ENCODE results near the gene RAI1. TPM values are rescaled to one million over a fixed set of nuclear protein-coding genes. Genes with fewer than 3 reads are reported as not detected.

The RAI1 gene
- total RNA-seq, 1 donor from 2014 or later, result 38.1 TPM

DNA sequence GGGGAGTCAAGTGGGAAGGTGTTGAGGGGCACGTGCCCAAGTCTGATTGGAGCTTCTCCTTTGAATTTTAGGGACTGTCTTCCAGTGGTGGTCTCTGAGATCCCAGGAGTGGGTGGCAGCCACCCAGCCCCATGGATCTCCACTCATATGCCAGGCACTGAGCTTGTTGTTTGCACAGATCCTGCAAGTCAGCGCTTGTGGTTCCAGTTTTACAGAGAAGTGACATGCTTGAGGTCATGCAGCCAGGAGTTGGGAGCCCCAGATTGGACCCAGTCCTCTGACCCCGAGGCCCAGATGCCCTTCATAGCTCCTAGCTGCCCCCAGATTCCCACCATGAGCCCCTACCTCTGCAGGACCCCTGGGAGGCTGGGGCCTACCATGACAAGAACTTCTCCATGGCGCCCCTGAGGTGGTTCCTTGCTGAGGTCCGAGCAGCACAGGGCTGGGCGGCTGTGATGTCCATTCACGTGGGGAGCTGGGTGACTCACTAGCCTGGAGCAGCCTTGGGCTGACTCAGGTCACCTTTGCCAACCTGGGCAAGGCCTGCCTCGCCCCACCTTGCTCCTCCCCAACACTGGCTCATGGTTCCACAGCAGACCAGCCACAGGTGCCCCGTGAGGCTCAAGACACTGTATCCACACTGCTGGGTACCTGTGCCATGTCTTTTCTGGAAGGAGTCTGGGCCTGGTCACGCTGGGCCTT lies 47.4 kb downstream of the RAI1 start:
- TF ChIP-seq, protein P1, sequence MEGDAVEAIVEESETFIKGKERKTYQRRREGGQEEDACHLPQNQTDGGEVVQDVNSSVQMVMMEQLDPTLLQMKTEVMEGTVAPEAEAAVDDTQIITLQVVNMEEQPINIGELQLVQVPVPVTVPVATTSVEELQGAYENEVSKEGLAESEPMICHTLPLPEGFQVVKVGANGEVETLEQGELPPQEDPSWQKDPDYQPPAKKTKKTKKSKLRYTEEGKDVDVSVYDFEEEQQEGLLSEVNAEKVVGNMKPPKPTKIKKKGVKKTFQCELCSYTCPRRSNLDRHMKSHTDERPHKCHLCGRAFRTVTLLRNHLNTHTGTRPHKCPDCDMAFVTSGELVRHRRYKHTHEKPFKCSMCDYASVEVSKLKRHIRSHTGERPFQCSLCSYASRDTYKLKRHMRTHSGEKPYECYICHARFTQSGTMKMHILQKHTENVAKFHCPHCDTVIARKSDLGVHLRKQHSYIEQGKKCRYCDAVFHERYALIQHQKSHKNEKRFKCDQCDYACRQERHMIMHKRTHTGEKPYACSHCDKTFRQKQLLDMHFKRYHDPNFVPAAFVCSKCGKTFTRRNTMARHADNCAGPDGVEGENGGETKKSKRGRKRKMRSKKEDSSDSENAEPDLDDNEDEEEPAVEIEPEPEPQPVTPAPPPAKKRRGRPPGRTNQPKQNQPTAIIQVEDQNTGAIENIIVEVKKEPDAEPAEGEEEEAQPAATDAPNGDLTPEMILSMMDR (IDR thresholded peaks at IDR 0.05), result no peak
- no peaks in the 10 kb centered on the region for H3K36me3 ChIP-seq
- H3K4me3 ChIP-seq, result no peak overlapping the region
- no peaks in the 10 kb centered on the region for H3K27me3 ChIP-seq
- intact Hi-C loops (cut with DNase I), result no loop called here
- peaks cover 45% of the 10 kb centered on the region for H3K4me1 ChIP-seq
- no peaks in the 10 kb centered on the region for H3K9me3 ChIP-seq
- DNase-seq (no peak), ATAC-seq (peak; percentile 52)
- H3K27ac ChIP-seq, result no peak overlapping the region

DNA sequence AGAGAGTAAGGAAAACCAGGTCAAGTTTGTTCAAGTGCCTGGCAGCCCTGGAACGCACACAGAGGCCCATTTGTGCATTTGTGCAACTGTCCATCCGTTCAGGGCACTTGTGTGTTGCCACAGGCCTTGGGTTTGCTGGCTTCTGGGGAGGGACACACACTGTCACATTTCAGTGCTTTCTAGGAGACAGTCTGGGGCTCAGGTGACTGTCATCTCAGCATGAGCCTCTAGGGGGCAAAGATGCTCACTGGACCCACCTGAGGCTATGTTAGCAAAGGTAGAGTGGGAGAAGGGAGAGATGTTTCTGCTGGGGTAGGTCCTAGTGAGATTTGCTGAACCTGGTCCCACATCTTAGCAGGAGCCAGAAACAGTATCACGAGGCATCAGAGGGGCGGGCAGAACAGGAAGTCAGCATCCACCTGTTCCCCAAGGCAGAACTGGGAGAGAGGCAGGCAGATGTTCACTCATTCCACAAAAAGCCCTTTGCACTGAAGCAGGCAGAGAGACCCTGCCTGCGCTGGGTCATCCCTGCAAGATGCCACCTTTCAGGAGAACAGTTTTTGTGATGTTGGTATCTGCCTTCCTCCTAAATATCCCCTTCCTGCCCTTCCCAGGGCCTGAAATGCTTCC lies 48.5 kb downstream of the RAI1 start:
- peak; percentile 66 for ATAC-seq
- no peaks in the 10 kb centered on the region for H3K9me3 ChIP-seq
- peaks cover 37% of the 10 kb centered on the region for H3K4me1 ChIP-seq
- no peak overlapping the region for H3K27ac ChIP-seq
- intact Hi-C loops (cut with DNase I), result no loop called here
- H3K27me3 ChIP-seq, result no peaks in the 10 kb centered on the region
- no peaks in the 10 kb centered on the region for H3K36me3 ChIP-seq
- H3K4me3 ChIP-seq, result no peak overlapping the region
- no peak for DNase-seq
- TF ChIP-seq, protein P1 (IDR thresholded peaks at IDR 0.05), result peak; percentile 51

DNA sequence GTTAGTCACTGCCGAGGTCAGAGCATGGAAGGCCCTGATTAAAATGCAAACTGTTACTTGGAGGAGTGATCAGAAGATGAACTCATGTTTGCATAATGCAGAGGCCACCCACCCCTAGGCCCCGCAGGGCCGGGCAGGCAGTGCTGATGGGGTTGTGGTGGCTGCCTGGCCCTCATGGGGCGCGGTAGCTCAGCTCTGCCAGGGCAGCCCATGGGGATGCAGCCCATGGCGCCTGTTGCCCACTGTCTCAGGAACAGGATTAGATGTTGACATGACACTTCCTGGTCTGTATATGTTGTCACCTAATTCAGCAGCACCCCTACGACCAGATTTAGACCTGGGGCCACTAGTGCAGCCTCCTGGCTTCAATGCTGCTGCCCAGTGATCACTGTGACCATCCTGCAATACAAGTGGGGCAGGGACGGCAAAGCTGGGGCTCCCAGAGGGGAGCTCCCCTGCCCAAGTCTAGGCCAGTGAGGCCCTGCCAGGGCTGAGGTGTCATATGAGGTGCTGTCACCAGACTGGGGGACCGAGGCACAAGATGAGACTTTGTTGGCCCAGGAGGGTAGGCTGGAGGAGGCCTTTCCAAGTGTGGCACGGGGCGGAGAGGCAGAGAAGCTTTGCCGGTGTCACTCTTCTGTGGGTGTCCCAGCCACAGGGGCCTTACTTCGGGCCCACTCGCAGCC lies 49.1 kb downstream of the RAI1 start:
- ATAC-seq (no peak), DNase-seq (no peak)
- Histone ChIP-seq H3K9me3 (no peaks in the 10 kb centered on the region), H3K36me3 (no peaks in the 10 kb centered on the region), H3K4me3 (no peak overlapping the region), H3K4me1 (peaks cover 32% of the 10 kb centered on the region), H3K27ac (no peak overlapping the region), H3K27me3 (no peaks in the 10 kb centered on the region)
- intact Hi-C loops (cut with DNase I), result no loop called here
- TF ChIP-seq, protein P1 (IDR thresholded peaks at IDR 0.05), result no peak

DNA sequence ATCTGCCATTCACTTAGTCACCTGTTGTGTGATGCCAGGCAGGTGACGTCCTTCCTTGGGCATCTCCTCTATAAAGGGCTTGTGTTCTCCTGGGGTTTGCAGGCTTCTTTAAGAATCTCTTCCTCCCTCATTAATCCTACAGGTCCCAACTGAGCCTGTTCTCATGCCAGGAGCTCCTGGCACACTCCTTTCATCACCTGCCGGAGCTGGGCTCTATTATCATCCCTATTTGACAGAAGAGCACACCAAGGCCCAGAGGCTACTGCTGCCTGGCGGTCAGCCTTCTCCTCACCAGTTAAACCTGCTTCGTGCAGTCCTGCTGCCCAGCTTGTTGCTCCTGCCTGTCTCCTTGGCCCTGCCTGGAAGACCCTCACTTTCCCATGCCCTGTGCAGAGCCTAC lies 51.2 kb downstream of the RAI1 start:
- intact Hi-C loops (cut with DNase I), result no loop called here
- H3K27ac ChIP-seq, result no peak overlapping the region
- ATAC-seq (no peak), DNase-seq (no peak)
- no peaks in the 10 kb centered on the region for H3K9me3 ChIP-seq
- H3K4me1 ChIP-seq, result peaks cover 19% of the 10 kb centered on the region
- H3K27me3 ChIP-seq, result no peaks in the 10 kb centered on the region
- H3K4me3 ChIP-seq, result no peak overlapping the region
- TF ChIP-seq, protein P1 (IDR thresholded peaks at IDR 0.05), result no peak
- H3K36me3 ChIP-seq, result no peaks in the 10 kb centered on the region

DNA sequence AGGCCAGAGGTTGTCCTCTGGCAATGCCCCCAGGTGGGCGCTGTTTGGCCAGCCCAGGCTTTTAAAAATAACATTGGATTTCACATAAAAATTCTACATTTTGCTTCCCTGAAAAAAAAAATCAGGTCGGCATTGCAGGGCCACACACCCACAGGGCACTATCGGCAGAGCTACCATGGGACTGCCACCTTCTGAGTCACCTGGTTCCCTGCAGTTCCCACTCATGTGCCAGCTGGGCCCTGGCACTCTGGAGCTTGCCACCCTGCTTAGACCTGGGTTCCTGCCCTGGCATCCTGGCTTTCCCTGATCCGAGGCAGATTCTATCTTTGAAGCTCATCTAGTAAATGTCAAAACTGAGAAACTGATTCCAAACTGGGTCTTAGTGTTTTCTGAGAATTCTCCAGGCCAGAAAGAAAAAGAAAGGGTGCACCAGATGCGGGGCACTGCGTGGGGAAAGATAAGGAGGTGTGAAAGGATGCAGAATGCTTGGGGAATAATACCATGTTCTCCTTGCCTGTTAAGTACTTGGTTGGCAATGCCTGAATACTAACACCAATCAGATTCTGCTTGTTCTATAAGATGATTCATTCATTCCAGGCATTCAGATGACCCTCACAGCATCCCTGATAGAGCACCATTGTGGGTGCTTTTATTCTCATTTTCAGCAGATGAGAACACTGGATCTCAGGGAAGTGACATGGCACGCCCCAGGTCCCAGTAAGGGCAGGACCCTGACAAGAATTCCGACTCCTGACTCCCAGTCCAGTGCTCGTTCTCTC lies 51.8 kb downstream of the RAI1 start:
- H3K4me1 ChIP-seq, result peaks cover 24% of the 10 kb centered on the region
- intact Hi-C loops (cut with DNase I), result no loop called here
- no peak for ATAC-seq
- no peaks in the 10 kb centered on the region for H3K36me3 ChIP-seq
- no peak overlapping the region for H3K4me3 ChIP-seq
- no peak for DNase-seq
- no peaks in the 10 kb centered on the region for H3K9me3 ChIP-seq
- TF ChIP-seq, protein P1 (IDR thresholded peaks at IDR 0.05), result no peak
- H3K27me3 ChIP-seq, result no peaks in the 10 kb centered on the region
- no peak overlapping the region for H3K27ac ChIP-seq
